ENCODE data around the gene SUFU. TPM values are rescaled to one million over a fixed set of nuclear protein-coding genes. Genes with fewer than 3 reads are reported as not detected.
A peak's percentile ranks its signal among the peaks of the same experiment; 100 is the strongest.

Gene SUFU
- total and polyA plus RNA-seq, 2 of the 13 experiments (the other 11 are each of a cell fraction or from before 2014, with no cell fraction given), result 2.9 to 5.5 TPM

GRCh38 chr10:102646610-102647442 is 143.1 kb downstream of the SUFU start:
- peak overlapping the region; percentile 90 for H3K4me2 ChIP-seq (ENCODE audit: low read depth, low read length)
- TF ChIP-seq FOXM1 (CRISPR knock-in tag; IDR thresholded peaks at IDR 0.05), result no peak
- peak; percentile 33; the same call in 1 of the 2 replicates for TF ChIP-seq POLR2G (IDR thresholded peaks at IDR 0.05; ENCODE audit: low read depth, low read length)
- TF ChIP-seq, protein P1, sequence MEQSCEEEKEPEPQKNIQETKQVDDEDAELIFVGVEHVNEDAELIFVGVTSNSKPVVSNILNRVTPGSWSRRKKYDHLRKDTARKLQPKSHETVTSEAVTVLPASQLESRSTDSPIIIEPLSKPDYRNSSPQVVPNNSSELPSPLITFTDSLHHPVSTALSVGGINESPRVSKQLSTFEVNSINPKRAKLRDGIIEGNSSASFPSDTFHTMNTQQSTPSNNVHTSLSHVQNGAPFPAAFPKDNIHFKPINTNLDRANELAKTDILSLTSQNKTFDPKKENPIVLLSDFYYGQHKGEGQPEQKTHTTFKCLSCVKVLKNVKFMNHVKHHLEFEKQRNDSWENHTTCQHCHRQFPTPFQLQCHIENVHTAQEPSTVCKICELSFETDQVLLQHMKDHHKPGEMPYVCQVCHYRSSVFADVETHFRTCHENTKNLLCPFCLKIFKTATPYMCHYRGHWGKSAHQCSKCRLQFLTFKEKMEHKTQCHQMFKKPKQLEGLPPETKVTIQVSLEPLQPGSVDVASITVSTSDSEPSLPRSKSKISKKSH (CRISPR knock-in tag; IDR thresholded peaks at IDR 0.05; ENCODE audit: borderline replicate concordance), result 0 out of 2 replicates have a peak, but pooled peaks have one; percentile 15
- 0 out of 2 replicates have a peak, but pooled peaks have one; percentile 3 for TF ChIP-seq CEBPG (CRISPR knock-in tag; IDR thresholded peaks at IDR 0.05)
- no peak for TF ChIP-seq ZNF136 (CRISPR knock-in tag; IDR thresholded peaks at IDR 0.05; ENCODE audit: low read depth)
- TF ChIP-seq RBFOX2 (IDR thresholded peaks at IDR 0.05; ENCODE audit: low read depth, low read length), result peak; percentile 63
- no peak for TF ChIP-seq CENPX (CRISPR knock-in tag; IDR thresholded peaks at IDR 0.05)
- no peak for TF ChIP-seq MIER2 (CRISPR knock-in tag; IDR thresholded peaks at IDR 0.05)
- TF ChIP-seq, protein P2, sequence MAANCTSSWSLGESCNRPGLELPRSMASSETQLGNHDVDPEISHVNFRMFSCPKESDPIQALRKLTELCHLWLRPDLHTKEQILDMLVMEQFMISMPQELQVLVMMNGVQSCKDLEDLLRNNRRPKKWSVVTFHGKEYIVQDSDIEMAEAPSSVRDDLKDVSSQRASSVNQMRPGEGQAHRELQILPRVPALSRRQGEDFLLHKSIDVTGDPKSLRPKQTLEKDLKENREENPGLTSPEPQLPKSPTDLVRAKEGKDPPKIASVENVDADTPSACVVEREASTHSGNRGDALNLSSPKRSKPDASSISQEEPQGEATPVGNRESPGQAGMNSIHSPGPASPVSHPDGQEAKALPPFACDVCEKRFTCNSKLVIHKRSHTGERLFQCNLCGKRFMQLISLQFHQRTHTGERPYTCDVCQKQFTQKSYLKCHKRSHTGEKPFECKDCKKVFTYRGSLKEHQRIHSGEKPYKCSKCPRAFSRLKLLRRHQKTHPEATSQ (CRISPR knock-in tag; IDR thresholded peaks at IDR 0.05; ENCODE audit: borderline replicate concordance), result no peak
- no peak for TF ChIP-seq GATAD1 (CRISPR knock-in tag; IDR thresholded peaks at IDR 0.05)
- TF ChIP-seq ZNF766 (CRISPR knock-in tag; IDR thresholded peaks at IDR 0.05; ENCODE audit: borderline replicate concordance), result no peak
- TF ChIP-seq, protein P3, sequence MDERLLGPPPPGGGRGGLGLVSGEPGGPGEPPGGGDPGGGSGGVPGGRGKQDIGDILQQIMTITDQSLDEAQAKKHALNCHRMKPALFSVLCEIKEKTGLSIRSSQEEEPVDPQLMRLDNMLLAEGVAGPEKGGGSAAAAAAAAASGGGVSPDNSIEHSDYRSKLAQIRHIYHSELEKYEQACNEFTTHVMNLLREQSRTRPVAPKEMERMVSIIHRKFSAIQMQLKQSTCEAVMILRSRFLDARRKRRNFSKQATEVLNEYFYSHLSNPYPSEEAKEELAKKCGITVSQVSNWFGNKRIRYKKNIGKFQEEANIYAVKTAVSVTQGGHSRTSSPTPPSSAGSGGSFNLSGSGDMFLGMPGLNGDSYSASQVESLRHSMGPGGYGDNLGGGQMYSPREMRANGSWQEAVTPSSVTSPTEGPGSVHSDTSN (CRISPR knock-in tag; IDR thresholded peaks at IDR 0.05), result no peak
- TF ChIP-seq, protein P4, sequence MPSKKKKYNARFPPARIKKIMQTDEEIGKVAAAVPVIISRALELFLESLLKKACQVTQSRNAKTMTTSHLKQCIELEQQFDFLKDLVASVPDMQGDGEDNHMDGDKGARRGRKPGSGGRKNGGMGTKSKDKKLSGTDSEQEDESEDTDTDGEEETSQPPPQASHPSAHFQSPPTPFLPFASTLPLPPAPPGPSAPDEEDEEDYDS (CRISPR knock-in tag; IDR thresholded peaks at IDR 0.05), result no peak
- TF ChIP-seq AGO1 (IDR thresholded peaks at IDR 0.05; ENCODE audit: low read depth, low read length, poor library complexity, severe bottlenecking), result peak; percentile 44
- TF ChIP-seq, protein P5, sequence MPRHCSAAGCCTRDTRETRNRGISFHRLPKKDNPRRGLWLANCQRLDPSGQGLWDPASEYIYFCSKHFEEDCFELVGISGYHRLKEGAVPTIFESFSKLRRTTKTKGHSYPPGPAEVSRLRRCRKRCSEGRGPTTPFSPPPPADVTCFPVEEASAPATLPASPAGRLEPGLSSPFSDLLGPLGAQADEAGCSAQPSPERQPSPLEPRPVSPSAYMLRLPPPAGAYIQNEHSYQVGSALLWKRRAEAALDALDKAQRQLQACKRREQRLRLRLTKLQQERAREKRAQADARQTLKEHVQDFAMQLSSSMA (CRISPR knock-in tag; IDR thresholded peaks at IDR 0.05), result no peak
- 0 out of 2 replicates have a peak, but pooled peaks have one; percentile 50 for TF ChIP-seq ZBTB38 (CRISPR knock-in tag; IDR thresholded peaks at IDR 0.05)
- peak; percentile 90 for TF ChIP-seq AGO2 (optimal IDR thresholded peaks at IDR 0.05; ENCODE audit: low read depth, low read length)

More at GRCh38 chr10:102646610-102647442, 143.1 kb downstream of the SUFU start:
- DNase-seq (ENCODE audit: low spot score) (no peak), ATAC-seq (no peak), FAIRE-seq (no peak)
- in situ Hi-C loops (cut with HindIII; ENCODE audit: extremely low pct_ligation_motif_present, low pct_unique_long_range_greater_than_20kb) (no loop called here), intact Hi-C loops (cut with micrococcal nuclease; ENCODE audit: unreplicated experiment) (loop anchor here (5.0 kb wide), 1 partner anchor 145 kb away; the partner anchor contains the start of genes ACTR1A and SUFU)
- H3K79me2 ChIP-seq (ENCODE audit: insufficient read depth, low read length), result peaks cover 76% of the 10 kb centered on the region
- H3K27me3 ChIP-seq (ENCODE audit: control insufficient read depth in 1 of 2, insufficient read depth in 2 of 2, low read length in 2 of 2), result no peaks in the 10 kb centered on the region; a peak in 1 of 5 replicates
- H3K27ac ChIP-seq (ENCODE audit: extremely low read length, insufficient read depth, low read length), result no peak overlapping the region
- WGBS (ENCODE audit: low lambda C conversion rate), result 53% methylated on average over 17 of the region's 18 CpGs
- ChIA-PET POLR2A (interaction anchor here (0.8 to 4.1 kb wide), 9 partner anchors 8 to 48 kb away, joined by 4 to 86 read pairs (median 17); no protein-coding TSS in a partner anchor), CTCF (ENCODE audit: low intra/inter-chr PET ratio, low total read pairs) (no interaction called here)
- H3K9me3 ChIP-seq (ENCODE audit: low read length), result no peaks in the 10 kb centered on the region
- H3K4me1 ChIP-seq (ENCODE audit: insufficient read depth, low read length), result peaks cover 44% of the 10 kb centered on the region
- peaks cover 22 to 37% of the 10 kb centered on the region in 2 experiments; a peak in 4 of 5 replicates for H3K36me3 ChIP-seq (replicated peaks in 1 of 2; ENCODE audit: control insufficient read depth in 1 of 2, insufficient read depth in 2 of 2, low read length in 2 of 2)
- peak overlapping the region; percentile 90 for H3K9ac ChIP-seq (ENCODE audit: insufficient read depth, low read depth, low read length)
- peak overlapping the region; percentile 69 to 85 (median 82) for H3K4me3 ChIP-seq (replicated peaks in 1 of 3; ENCODE audit: insufficient read depth in 1 of 3, low read depth in 2 of 3, low read length in 3 of 3)
- BruUV-seq (replicated peaks), result no TSS peak
- peaks cover 61% of the 10 kb centered on the region for H4K20me1 ChIP-seq (ENCODE audit: insufficient read depth, low read length)
- no peak overlapping the region for H2AFZ ChIP-seq (ENCODE audit: low read length)

Data from HepG2 (cell line).